Heart left ventricle (tissue), 16 donors: Measurements from ENCODE around the gene PTTG1. TPM values are rescaled to one million over a fixed set of nuclear protein-coding genes. Genes with fewer than 3 reads are reported as not detected.

Experiments
- ATAC-seq, 4 donors: fragments of 200-7000 bp; cut with Tn5 transposase; one replicate each; pipeline ENCODE4 v1.9.1; 2020 to 2022; ENCODE audit warnings: moderate library complexity in 4 of 4, mild to moderate bottlenecking in 3 of 4, moderate number of reproducible peaks in 1 of 4
- DNase-seq, 5 donors: peaks; one replicate each; pipeline ENCODE4 v3.0.0-alpha.2; 2020
- H3K27ac ChIP-seq, 12 donors: fragments of 200-600 bp; sonication (generic) in 4 of 12; one replicate each; pipeline versions ENCODE4 v1.5.0 to v1.8.0; 2016 to 2022; ENCODE audit warnings: mild to moderate bottlenecking in 2 of 12
- H3K27me3 ChIP-seq, 9 donors: fragments of 200-600 bp; sonication (generic) in 2 of 9; one replicate each; pipeline versions ENCODE4 v1.5.1 to v1.8.0; 2016 to 2022; ENCODE audit warnings: mild to moderate bottlenecking in 3 of 9
- H3K36me3 ChIP-seq, 9 donors: fragments of 200-600 bp; sonication (generic) in 2 of 9; one replicate each; pipeline versions ENCODE4 v1.5.0 to v1.8.0; 2018 to 2022; ENCODE audit warnings: mild to moderate bottlenecking in 2 of 9
- H3K4me1 ChIP-seq, 12 donors: fragments of 200-600 bp; sonication (generic) in 4 of 12; one replicate each; pipeline versions ENCODE4 v1.5.0 to v1.8.0; 2016 to 2022; ENCODE audit warnings: mild to moderate bottlenecking in 3 of 12
- H3K4me3 ChIP-seq, 12 donors: fragments of 200-600 bp; sonication (generic) in 4 of 12; one replicate each; pipeline versions ENCODE4 v1.5.0 to v1.8.0; 2017 to 2022; ENCODE audit warnings: mild to moderate bottlenecking in 9 of 12, moderate library complexity in 4 of 12
- H3K9me3 ChIP-seq, 12 donors: fragments of 200-600 bp; sonication (generic) in 4 of 12; one replicate each; pipeline versions ENCODE4 v1.5.0 to v1.8.0; 2016 to 2022; ENCODE audit warnings: mild to moderate bottlenecking in 1 of 12
- POLR2A ChIP-seq, 2 donors: fragments of 450-650 bp; IDR thresholded peaks; one replicate each; pipeline ENCODE4 v1.6.1; 2017; ENCODE audit warnings: antibody characterized with exemption in 2 of 2, mild to moderate bottlenecking in 2 of 2, moderate library complexity in 2 of 2
- WGBS, 4 donors: extraction: QIAGEN DNeasy Blood & Tissue Kit in 2 of 4; methylation state at CpG; one replicate each; pipeline versions ENCODE4 v1.1.5 to v1.1.7; 2013 to 2018; 5-methylcytosine and 5-hydroxymethylcytosine counted together
- intact Hi-C, 10 donors: fragments of 100-400 bp; cut with DNase I; formaldehyde crosslinking; loops; one replicate each; pipeline versions ENCODE4 v1.11.1 to v1.14.2; 2022
- polyA plus RNA-seq, 2 donors: library from polyadenylated mRNA; stranded (reverse); fragments of 200-250 nt; gene quantifications; one replicate each; pipeline ENCODE4 v1.2.3, GENCODE V29; 2013
- total RNA-seq, 9 donors: library from RNA; depleted of rRNA in 2 of 9; stranded (reverse); fragments of >200 nt in 2 of 9; fragmentation: NEBNext Ultra II Directional in 3 of 9; extraction: Animal tissue kit (Norgen Biotek cat#: 25700) in 3 of 9; gene quantifications; one replicate each; pipeline versions ENCODE4 v1.1.0 to v1.2.4, GENCODE V29; 2016 to 2023
- TF ChIP-seq, protein P1 (sequence below), 12 donors: fragments of 200-600 bp; sonication (generic) in 4 of 12; IDR thresholded peaks; one replicate each; pipeline versions ENCODE4 v1.5.0 to v1.8.0; 2018 to 2022; ENCODE audit warnings: antibody characterized with exemption in 12 of 12, mild to moderate bottlenecking in 5 of 12
- donor health status: ischemic (EF 13 %, LVEDD 7.1; RV severe dilation, severe dysfunction).
- donor health status: healthy with polysubstance abuse.
- donor health status: DM: no; HTN: yes; CAD: no.
- donor health status: DM: no; HTN: no; CAD: no.
- donor health status: ischemic (EF 25% LVEDD 6.9; RV normal size, moderate dysfunction).
- donor health status: ischemic (EF 25% LVEDD 5.7; RV mildly dilated, moderate dysfunction).
- donor health status: healthy.
- donor health status: DM: yes; HTN: yes; CAD: no.
- donor health status: ischemic (EF 35%, LVEDD 5.7; RV mildly dilated, moderate dysfunction).
- donor health status: nonischemic (EF 11% LVEDD 7.7; RV severe dilation, severe dysfunction).
- donor health status: DM: yes; HTN: yes; CAD: no.
- donor health status: PGD.
- donor health status: ischemic (EF 29% LVEDD 5.4; RV normal size, mild dysfunction).
- donor health status: nonischemic (EF 23%, LVEDD 6.1; RV moderate dilation, normal function).

The PTTG1 gene
- total and polyA plus RNA-seq, 11 donors: 0.70 to 22.9 (median 1.7) TPM

DNA sequence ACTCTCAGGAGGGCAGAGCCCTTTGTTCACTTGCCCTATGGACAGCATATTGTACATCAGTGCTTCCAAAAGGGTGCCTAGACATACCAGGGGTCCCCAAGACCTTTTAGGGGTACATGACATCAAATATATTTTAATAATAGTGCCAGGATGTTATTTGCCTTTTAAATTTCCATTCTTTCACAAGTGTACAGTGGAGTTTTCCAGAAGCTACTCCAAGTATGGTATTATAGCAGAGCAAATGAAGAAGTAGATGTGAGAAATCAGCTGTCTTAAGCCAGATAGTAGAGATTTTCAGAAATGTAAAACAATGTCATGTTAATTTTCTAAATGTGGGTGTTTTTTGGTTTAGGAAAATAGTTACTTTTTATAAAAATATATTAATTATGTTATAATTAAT lies 15.6 kb downstream of the PTTG1 start:
- H3K27ac ChIP-seq: no peak overlapping the region
- no peaks in the 10 kb centered on the region for H3K9me3 ChIP-seq
- ATAC-seq: no peak
- TF ChIP-seq POLR2A (IDR thresholded peaks at IDR 0.05): no peak
- TF ChIP-seq, protein P1, sequence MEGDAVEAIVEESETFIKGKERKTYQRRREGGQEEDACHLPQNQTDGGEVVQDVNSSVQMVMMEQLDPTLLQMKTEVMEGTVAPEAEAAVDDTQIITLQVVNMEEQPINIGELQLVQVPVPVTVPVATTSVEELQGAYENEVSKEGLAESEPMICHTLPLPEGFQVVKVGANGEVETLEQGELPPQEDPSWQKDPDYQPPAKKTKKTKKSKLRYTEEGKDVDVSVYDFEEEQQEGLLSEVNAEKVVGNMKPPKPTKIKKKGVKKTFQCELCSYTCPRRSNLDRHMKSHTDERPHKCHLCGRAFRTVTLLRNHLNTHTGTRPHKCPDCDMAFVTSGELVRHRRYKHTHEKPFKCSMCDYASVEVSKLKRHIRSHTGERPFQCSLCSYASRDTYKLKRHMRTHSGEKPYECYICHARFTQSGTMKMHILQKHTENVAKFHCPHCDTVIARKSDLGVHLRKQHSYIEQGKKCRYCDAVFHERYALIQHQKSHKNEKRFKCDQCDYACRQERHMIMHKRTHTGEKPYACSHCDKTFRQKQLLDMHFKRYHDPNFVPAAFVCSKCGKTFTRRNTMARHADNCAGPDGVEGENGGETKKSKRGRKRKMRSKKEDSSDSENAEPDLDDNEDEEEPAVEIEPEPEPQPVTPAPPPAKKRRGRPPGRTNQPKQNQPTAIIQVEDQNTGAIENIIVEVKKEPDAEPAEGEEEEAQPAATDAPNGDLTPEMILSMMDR (IDR thresholded peaks at IDR 0.05): no peak
- H3K4me1 ChIP-seq: peaks cover 0 to 22% (median 6%) of the 10 kb centered on the region in 12 donors
- H3K36me3 ChIP-seq: no peaks in the 10 kb centered on the region
- intact Hi-C loops: loop anchor here in 2 of 10 donors (5.0 to 10.0 kb wide), 2 partner anchors 68 to 70 kb away; no protein-coding TSS in a partner anchor
- H3K27me3 ChIP-seq: peaks cover 0 to 3% (median 0%) of the 10 kb centered on the region in 9 donors
- DNase-seq: no peak
- no peak overlapping the region for H3K4me3 ChIP-seq

DNA sequence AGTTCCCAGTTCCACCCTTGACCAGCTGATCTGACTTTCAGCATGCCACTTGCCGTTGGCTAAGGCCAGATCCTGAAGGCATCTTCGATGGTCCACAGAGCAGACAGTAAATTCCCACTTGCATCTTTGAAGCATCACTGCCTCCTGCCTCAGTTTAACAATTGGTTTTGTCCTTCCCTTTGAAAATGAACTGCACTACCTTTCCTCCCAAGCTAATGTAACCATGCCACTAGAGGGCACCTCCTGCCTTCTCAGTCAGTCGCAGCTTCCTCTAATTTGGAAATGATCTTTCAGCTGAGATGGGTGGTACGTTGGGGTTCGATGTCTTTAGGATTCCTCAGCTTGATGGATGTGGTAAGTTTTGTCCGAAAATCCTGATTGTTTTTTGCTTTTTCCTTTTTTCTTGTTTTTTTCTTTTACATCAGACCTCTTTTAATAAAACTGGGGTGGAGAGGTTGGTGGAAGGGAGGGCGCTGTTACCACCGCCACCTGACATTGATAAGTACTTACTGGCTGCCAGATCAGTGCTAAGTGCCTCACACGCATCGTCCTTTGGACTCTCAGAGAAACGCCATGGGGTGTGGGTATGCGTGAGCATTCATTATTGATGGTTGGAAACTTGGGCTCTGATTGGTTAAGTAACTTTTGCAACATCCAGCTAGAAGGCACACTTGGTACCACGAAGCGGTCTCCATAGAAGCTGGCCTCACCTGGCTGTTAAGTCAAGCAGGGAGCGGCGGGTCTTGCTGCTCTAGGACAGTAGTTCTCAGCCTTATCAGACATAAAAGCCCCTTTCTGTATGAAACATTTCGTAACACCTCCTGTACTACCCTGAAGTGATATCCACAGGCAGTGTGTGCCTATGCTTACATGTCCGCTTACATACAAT lies 16.9 kb downstream of the PTTG1 start:
- peak overlapping the region in 1 of 12 donors; percentile 51 for H3K27ac ChIP-seq
- peaks cover 0 to 3% (median 0%) of the 10 kb centered on the region in 9 donors for H3K27me3 ChIP-seq
- TF ChIP-seq, protein P1 (IDR thresholded peaks at IDR 0.05): peak; percentile 47 to 81 (median 66)
- no peak for TF ChIP-seq POLR2A (IDR thresholded peaks at IDR 0.05)
- no peaks in the 10 kb centered on the region for H3K36me3 ChIP-seq
- H3K4me3 ChIP-seq: peak overlapping the region; percentile 12 to 61 (median 44)
- DNase-seq (peak in 2 of 5 donors; percentile 37 to 43), ATAC-seq (peak; percentile 72 to 89 (median 78))
- 3 to 4% (median 4%) methylated on average over 18 of the region's 18 CpGs for WGBS, 4 donors
- intact Hi-C loops: loop anchor here in 4 of 10 donors (2.0 to 10.0 kb wide), 4 partner anchors 30 to 70 kb away; no protein-coding TSS in a partner anchor
- peaks cover 0 to 22% (median 6%) of the 10 kb centered on the region in 12 donors for H3K4me1 ChIP-seq
- H3K9me3 ChIP-seq: no peaks in the 10 kb centered on the region

GRCh38 chr5:160439205-160439600 lies 17.5 kb downstream of the PTTG1 start:
- H3K27ac ChIP-seq: peak overlapping the region in 1 of 12 donors; percentile 51
- no peaks in the 10 kb centered on the region for H3K9me3 ChIP-seq

More at GRCh38 chr5:160439205-160439600, 17.5 kb downstream of the PTTG1 start:
- intact Hi-C loops: loop anchor here in 4 of 10 donors (2.0 to 10.0 kb wide), 4 partner anchors 30 to 70 kb away; no protein-coding TSS in a partner anchor
- Histone ChIP-seq H3K4me1 (peaks cover 0 to 22% (median 6%) of the 10 kb centered on the region in 12 donors), H3K27me3 (peaks cover 0 to 3% (median 0%) of the 10 kb centered on the region in 9 donors), H3K36me3 (no peaks in the 10 kb centered on the region), H3K4me3 (peak overlapping the region; percentile 12 to 61 (median 44))
- ATAC-seq (peak; percentile 82 to 97 (median 94)), DNase-seq (peak; percentile 76 to 91 (median 82))
- TF ChIP-seq POLR2A (IDR thresholded peaks at IDR 0.05): no peak
- TF ChIP-seq, protein P1 (IDR thresholded peaks at IDR 0.05): peak in 11 of 12 donors; percentile 85 to 98 (median 93)
- 0 to 3% (median 1%) methylated on average over 10 to 11 of the region's 11 CpGs for WGBS, 4 donors
